Measurements from ENCODE around the gene BMP7.

BMP7 gene

DNA sequence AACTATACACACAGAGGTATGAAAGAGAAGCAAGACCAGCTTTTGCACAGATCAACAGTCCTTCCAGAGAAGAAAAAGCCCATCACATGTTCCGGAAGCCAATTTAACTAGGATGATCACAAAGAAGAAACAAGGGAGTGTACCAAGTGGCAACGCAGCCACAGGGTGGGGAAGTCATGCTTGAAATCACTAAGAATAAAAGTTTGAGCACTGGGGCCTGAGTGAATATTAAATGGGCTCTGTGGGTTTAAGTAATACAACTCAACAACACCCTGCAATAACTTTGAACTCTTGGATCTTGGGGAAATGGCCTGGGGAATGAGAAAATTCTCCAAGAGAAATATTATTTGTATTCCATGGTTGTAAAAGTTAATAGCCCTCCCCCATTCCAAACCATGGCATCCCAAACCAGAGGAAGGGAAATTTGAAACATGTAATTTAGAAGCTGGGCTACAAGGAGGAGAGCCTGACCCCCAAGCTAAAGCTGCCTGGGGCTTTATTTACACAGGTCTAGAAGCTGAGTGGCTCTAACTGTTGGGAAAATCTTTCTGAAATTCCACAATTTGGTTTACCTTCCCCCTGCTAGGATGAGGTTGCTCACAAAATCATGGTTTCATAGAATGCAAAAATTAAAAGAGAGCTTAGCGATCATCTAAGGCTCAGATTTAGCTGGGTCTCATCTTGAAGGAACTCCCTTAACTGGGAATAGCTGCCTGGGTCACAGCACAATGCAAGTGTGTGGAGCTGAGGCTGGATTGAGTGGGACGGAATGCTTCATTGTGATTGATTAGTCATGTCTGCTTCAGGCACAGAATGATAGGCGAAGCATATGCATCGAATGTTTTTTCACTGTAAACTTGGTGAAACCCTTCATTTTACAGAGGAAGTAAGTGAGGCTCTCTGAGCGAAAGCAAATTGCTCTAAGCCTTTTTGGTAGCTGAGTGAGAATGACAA lies 143.6 kb downstream of the BMP7 start:
- ATAC-seq: no peak
- TF ChIP-seq ZNF70 (CRISPR knock-in tag; IDR thresholded peaks at IDR 0.05): no peak
- TF ChIP-seq ISL1 (CRISPR knock-in tag; IDR thresholded peaks at IDR 0.05): no peak

DNA sequence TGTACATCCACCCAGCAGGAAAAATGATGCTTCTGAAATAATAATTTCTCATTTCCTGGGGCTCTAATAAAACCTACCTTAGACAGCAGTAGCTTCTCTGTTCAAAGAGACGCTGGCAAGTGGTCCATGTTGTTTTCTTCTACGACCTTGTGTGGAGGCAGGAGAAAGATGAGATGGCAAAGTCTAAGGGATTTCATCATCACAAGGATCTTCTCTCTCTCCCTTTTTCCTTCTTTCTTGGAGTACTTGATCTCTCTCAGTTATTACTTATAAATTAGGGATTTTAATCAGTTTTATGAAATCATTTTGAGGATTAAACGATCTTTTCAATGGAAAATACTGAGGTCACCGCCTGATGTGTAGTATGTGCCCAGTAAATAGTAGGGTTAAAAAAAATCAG lies 147.5 kb downstream of the BMP7 start:
- no peak for TF ChIP-seq ZNF8 (CRISPR knock-in tag; IDR thresholded peaks at IDR 0.05)
- no peak for TF ChIP-seq OSR1 (CRISPR knock-in tag; IDR thresholded peaks at IDR 0.05)
- TF ChIP-seq ZFP3 (CRISPR knock-in tag; IDR thresholded peaks at IDR 0.05): no peak
- TF ChIP-seq ARNTL (CRISPR knock-in tag; IDR thresholded peaks at IDR 0.05; ENCODE audit: borderline replicate concordance, low read depth): no peak
- TF ChIP-seq ZFP30 (CRISPR knock-in tag; IDR thresholded peaks at IDR 0.05): no peak
- TF ChIP-seq RARB (CRISPR knock-in tag; IDR thresholded peaks at IDR 0.05): no peak
- TF ChIP-seq ZNF565 (CRISPR knock-in tag; conservative IDR thresholded peaks at IDR 0.05; ENCODE audit: low read depth): no peak
- TF ChIP-seq CREB5 (CRISPR knock-in tag; IDR thresholded peaks at IDR 0.05; ENCODE audit: low read depth): no peak
- no peak for TF ChIP-seq TCF4 (CRISPR knock-in tag; IDR thresholded peaks at IDR 0.05; ENCODE audit: borderline replicate concordance)
- TF ChIP-seq CSDC2 (CRISPR knock-in tag; IDR thresholded peaks at IDR 0.05): no peak
- TF ChIP-seq, protein P1, sequence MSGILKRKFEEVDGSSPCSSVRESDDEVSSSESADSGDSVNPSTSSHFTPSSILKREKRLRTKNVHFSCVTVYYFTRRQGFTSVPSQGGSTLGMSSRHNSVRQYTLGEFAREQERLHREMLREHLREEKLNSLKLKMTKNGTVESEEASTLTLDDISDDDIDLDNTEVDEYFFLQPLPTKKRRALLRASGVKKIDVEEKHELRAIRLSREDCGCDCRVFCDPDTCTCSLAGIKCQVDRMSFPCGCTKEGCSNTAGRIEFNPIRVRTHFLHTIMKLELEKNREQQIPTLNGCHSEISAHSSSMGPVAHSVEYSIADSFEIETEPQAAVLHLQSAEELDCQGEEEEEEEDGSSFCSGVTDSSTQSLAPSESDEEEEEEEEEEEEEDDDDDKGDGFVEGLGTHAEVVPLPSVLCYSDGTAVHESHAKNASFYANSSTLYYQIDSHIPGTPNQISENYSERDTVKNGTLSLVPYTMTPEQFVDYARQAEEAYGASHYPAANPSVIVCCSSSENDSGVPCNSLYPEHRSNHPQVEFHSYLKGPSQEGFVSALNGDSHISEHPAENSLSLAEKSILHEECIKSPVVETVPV (CRISPR knock-in tag; IDR thresholded peaks at IDR 0.05): no peak
- no peak for TF ChIP-seq ZNF70 (CRISPR knock-in tag; IDR thresholded peaks at IDR 0.05)
- no peak for TF ChIP-seq SNAI2 (CRISPR knock-in tag; IDR thresholded peaks at IDR 0.05)
- no peak for TF ChIP-seq ZC3H10 (CRISPR knock-in tag; IDR thresholded peaks at IDR 0.05)
- TF ChIP-seq ESRRG (CRISPR knock-in tag; IDR thresholded peaks at IDR 0.05): no peak
- ATAC-seq: no peak
